ENCODE data around the gene DNASE1L2. TPM values are rescaled to one million over a fixed set of nuclear protein-coding genes. Genes with fewer than 3 reads are reported as not detected.
A peak's percentile ranks its signal among the peaks of the same experiment; 100 is the strongest.

DNASE1L2 gene
- total RNA-seq, 4 donors from 2014 or later: 17.0 to 72.6 (median 42.8) TPM

GRCh38 chr16:2216330-2216729, 19.9 kb upstream of the DNASE1L2 start:
- no peak for TF ChIP-seq EP300 (IDR thresholded peaks at IDR 0.05)
- H3K4me3 ChIP-seq: no peak overlapping the region
- H3K27ac ChIP-seq: no peak overlapping the region
- H3K4me1 ChIP-seq: peaks cover 36% of the 10 kb centered on the region
- no peaks in the 10 kb centered on the region for H3K9me3 ChIP-seq
- WGBS: 94% methylated on average over 4 of the region's 4 CpGs
- no peak for DNase-seq (ENCODE audit: low spot score in 2 of 2)
- no peaks in the 10 kb centered on the region for H3K36me3 ChIP-seq
- H3K27me3 ChIP-seq: no peaks in the 10 kb centered on the region

GRCh38 chr16:2223221-2223941, 12.9 kb upstream of the DNASE1L2 start, which contains the start of gene E4F1:
Gene E4F1 (plus strand): TSS chr16:2223591. CDS start chr16:2223614, 23 bp downstream.
- H3K4me1 ChIP-seq: peaks cover 31% of the 10 kb centered on the region
- H3K36me3 ChIP-seq: peaks cover 3% of the 10 kb centered on the region
- peak; percentile 100 for DNase-seq (ENCODE audit: low spot score in 2 of 2)
- peak within 1 kb of the TSS; percentile 95 for H3K4me3 ChIP-seq
- WGBS: under 1% methylated on average over 30 of the region's 82 CpGs
- peak within 1 kb of the TSS; percentile 91 for H3K27ac ChIP-seq
- TF ChIP-seq POLR2AphosphoS5 (IDR thresholded peaks at IDR 0.05): peak; percentile 91 to 99 (median 92)
- peak; percentile 76 to 80 for TF ChIP-seq POLR2A (IDR thresholded peaks at IDR 0.05)
- no peak for TF ChIP-seq CTCF (IDR thresholded peaks at IDR 0.05)
- TF ChIP-seq EP300 (IDR thresholded peaks at IDR 0.05): no peak
- H3K27me3 ChIP-seq: no peaks in the 10 kb centered on the region
- no peaks in the 10 kb centered on the region for H3K9me3 ChIP-seq

- WGBS: 4% methylated on average over 17 of the region's 22 CpGs
- Histone ChIP-seq H3K9me3 (no peaks in the 10 kb centered on the region), H3K36me3 (peaks cover 10% of the 10 kb centered on the region), H3K27ac (peak overlapping the region; percentile 91), H3K4me1 (peaks cover 32% of the 10 kb centered on the region), H3K4me3 (peak overlapping the region; percentile 95), H3K27me3 (no peaks in the 10 kb centered on the region)
- no peak for DNase-seq (ENCODE audit: low spot score in 2 of 2)
- TF ChIP-seq POLR2A (IDR thresholded peaks at IDR 0.05): no peak
- TF ChIP-seq EP300 (IDR thresholded peaks at IDR 0.05): no peak
- TF ChIP-seq POLR2AphosphoS5 (IDR thresholded peaks at IDR 0.05): no peak
- no peak for TF ChIP-seq CTCF (IDR thresholded peaks at IDR 0.05)
Measured at GRCh38 chr16:2223942-2224486, 12.2 kb upstream of the DNASE1L2 start.

- no peak for DNase-seq (ENCODE audit: low spot score in 2 of 2)
- WGBS: 75% methylated on average over 8 of the region's 9 CpGs
Measured at GRCh38 chr16:2226245-2226793, 9.9 kb upstream of the DNASE1L2 start.

GRCh38 chr16:2226918-2227317, 9.3 kb upstream of the DNASE1L2 start:
- no peak overlapping the region for H3K4me3 ChIP-seq
- 88% methylated on average over 6 of the region's 6 CpGs for WGBS
- H3K27me3 ChIP-seq: no peaks in the 10 kb centered on the region
- H3K27ac ChIP-seq: no peak overlapping the region
- peaks cover 37% of the 10 kb centered on the region for H3K36me3 ChIP-seq
- DNase-seq (ENCODE audit: low spot score in 2 of 2): no peak
- no peaks in the 10 kb centered on the region for H3K9me3 ChIP-seq
- H3K4me1 ChIP-seq: peaks cover 36% of the 10 kb centered on the region
- TF ChIP-seq POLR2AphosphoS5 (IDR thresholded peaks at IDR 0.05): no peak
- TF ChIP-seq EP300 (IDR thresholded peaks at IDR 0.05): no peak
- TF ChIP-seq POLR2A (IDR thresholded peaks at IDR 0.05): no peak
- no peak for TF ChIP-seq CTCF (IDR thresholded peaks at IDR 0.05)

More at GRCh38 chr16:2226245-2226793, 9.9 kb upstream of the DNASE1L2 start:
- Histone ChIP-seq H3K4me1 (peaks cover 36% of the 10 kb centered on the region), H3K27ac (no peak overlapping the region), H3K9me3 (no peaks in the 10 kb centered on the region), H3K36me3 (peaks cover 32% of the 10 kb centered on the region), H3K27me3 (no peaks in the 10 kb centered on the region), H3K4me3 (no peak overlapping the region)
- TF ChIP-seq POLR2A (IDR thresholded peaks at IDR 0.05) (no peak), CTCF (IDR thresholded peaks at IDR 0.05) (no peak), POLR2AphosphoS5 (IDR thresholded peaks at IDR 0.05) (no peak), EP300 (IDR thresholded peaks at IDR 0.05) (no peak)

Data from suprapubic skin (tissue), 4 donors.